GM19351 (cell line): ENCODE measurements around the gene COPS2.
"Not testable (repeated sequence)": the region's sequence is repeated elsewhere in the genome, so short reads cannot be mapped to it uniquely, and the experiment has no call there.

ENCODE experiments used
- ATAC-seq: cut with Tn5 transposase; IDR thresholded peaks from one replicate; pipeline ENCODE4 v1.9.1; 2021; ENCODE audit warnings: mild to moderate bottlenecking, moderate library complexity; ENCODE audit not compliant: unreplicated experiment

Gene COPS2

DNA sequence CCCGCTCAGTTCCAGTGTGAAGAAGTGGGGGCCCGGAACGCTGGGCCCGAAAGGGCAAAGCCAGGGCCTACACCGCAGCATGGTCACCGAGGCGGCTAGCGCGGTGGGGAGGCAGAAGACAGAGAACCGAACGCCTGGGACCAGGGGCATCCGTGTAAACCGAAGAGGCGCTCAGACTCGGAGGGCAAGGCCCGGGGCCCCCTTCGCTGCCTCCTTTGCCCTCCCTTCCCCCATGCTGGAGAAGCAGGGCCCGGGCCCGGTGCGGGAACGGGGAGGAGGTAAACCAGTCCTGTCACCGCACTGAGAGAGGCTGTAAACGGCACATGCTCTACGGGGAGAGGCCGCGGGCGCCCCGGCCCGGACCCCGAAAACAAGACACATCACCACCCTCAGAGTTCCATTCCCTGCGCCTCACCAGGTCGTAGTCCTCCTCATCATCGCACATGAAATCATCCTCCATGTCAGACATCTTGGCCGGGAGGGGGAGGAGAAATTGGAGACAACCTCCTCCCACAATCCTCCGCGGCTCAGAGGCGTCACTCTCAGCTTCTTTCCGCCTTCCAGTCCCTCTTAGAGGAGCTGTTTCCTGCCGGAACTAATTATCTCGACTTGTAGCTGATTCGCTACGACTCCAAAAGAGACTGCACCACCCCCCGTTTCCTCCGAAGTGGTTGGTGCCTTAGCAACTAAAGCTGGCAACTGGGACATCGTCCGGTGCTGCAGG, at the start of gene COPS2:
Gene COPS2 (minus strand): TSS at position 490 of the 724 bp plus-strand sequence. CDS start 21 bp downstream, at position 469.
- peak; percentile 88 for ATAC-seq

DNA sequence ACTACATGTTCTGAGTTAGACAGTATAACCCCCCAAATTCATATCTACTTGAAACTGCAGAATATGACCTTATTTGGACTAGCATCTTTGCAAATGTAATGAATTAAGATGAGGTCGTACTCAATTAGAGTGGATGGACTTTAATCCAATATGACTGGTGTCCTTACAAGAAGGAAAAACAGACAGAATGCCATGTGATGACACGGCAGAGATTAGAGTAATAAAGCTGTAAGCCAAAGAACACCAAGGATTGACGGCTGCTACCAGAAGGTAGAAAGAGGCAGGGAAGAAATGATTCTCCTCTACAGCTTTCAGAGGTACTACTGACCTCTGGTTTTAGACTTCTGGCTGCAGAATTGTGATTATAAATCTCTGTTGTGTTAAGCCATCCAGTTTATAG, 44.9 kb upstream of the COPS2 start:
- ATAC-seq: no peak

DNA sequence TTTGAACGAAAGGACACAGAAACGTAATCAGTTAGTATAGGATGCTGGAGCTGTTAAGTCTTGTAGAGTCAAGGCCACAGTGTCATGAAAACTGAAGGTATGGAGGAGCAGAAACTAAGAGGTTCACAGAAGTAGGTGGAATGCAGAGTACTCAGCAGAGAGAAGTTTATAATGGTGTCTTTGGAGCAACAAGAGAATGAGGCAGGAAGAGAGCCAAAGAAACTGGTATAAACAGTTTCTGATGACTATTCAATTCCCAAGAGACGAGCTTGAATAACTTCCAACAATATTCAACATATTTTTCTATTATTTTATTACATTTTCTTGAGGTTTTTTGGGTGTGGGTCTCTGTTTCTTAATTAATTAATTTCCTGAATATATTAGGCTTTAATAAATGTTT, 44.3 kb upstream of the COPS2 start:
- no peak for ATAC-seq

DNA sequence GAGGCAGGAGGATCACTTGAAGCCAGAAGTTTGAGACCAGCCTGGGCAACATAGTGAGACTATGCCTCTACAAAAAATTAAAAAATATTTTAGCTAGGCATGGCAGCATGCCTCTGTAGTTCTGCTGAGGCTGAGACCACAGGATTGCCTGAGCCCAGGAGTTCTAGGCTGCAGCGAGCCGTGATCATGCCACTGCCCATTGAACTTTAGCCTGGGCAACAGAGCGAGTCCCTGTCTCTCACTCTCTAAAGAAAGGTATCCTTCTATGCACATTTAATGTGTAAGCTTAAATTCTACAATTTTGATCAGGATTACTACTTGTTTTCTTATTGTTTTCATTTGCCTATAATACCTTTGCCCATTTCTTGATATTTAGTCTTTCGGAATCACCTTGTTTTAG, 41.5 kb upstream of the COPS2 start:
- no peak for ATAC-seq

DNA sequence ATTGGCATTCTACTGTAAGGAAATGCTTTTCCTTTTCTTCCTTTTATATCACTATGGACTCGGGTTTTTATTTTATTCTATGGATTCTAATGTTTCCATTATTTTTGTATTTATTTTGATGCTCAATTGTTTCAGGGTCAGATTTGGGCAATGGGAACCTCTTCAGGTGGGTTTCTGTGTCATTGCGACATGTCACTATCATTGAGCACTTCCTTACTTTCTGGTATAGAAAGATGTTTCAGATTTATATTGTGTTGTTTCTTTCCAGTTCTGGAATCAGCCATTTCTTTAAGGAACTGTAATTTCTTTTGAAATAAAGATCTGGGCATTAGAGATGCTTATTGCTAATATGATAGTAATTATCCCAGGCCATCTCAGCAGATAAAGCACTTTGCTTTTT, 36.5 kb upstream of the COPS2 start:
- ATAC-seq: no peak

DNA sequence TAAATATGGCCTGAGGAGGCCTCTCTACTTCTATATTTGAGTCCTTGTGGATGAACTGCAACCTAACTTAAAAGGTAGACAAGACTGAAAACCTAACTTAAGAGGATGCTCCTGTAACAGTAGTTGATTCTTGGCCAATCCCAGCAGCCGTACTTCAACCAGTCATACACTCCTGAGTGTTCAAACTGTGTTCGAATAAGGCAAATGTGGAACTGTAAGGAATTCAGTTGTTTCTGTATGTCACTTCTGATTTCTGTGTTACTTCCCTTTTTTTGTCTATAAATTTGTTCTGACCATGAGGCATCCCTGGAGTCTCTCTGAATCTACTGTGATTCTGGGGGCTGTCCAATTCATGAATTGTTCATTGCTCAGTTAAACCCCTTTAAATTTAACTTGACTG, 35.2 kb upstream of the COPS2 start:
- no peak for ATAC-seq

DNA sequence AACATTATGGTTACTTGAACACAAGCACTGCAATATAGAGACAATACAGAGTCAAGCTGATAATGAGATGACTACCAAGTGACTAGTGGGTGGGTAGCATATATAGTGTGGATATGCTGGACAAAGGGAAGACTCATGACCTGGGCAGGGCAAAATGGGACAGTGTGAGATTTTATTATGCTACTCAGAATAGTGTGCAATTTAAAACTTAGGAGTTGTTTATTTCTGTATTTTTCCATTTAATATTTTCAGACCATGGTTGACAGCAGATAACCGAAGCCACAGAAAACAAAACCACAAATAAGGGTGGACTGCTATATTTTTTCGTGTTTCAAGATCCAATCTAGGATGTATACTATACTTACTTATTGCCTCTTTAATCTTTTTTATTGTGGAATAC, 34.2 kb upstream of the COPS2 start:
- ATAC-seq: no peak

DNA sequence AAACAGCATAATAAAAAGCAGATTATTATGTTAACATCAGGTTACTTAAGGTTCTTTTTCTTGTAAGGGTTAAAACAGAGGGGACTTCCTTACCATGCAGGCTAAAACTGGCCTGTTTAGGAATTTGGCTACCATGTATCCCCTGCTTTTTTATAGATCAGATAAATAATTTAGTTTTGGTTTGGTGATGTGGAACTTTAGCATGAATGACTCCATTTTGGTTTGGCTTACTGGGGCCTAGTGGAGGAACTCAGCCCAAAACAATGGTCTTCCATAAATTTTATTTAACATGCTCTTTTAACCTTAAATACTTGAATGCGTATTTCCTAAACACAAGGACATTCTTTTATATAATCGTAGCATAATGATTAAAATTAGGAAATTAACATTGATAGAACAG, 33.5 kb upstream of the COPS2 start:
- ATAC-seq: no peak

DNA sequence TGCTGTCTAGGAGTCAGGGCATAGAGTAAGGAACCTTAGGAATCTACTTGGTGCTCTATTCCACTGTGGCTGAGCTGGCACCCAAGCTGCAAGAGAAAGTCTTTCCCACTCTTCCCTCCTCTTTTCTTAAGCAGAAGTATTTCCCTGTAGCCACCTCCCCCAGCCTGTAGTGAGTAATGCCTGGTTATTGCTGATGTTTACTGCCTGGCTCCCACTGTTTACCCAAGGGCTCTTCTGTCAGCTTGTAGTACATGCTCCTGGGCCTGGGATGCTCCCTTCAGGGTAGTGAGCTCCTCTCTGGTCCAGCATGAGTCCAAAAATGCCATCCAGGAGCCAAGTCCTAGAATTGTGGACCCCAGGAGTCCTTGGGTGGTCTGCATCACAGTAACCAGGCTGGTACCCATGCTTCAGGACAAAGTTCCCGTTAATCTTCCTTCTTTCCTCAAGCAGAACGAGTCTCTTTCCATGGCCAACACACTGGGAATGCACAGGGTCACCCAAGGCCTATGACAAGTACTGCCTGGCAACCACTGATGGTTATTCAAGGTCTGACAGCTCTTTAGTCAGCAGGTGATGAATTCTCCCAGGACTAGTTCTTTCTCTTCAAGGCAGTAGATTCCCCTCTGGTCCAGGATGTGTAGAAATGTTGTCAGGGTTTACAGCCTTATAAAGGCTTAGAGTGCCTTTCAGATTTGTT, 32.3 kb upstream of the COPS2 start:
- ATAC-seq: no peak

DNA sequence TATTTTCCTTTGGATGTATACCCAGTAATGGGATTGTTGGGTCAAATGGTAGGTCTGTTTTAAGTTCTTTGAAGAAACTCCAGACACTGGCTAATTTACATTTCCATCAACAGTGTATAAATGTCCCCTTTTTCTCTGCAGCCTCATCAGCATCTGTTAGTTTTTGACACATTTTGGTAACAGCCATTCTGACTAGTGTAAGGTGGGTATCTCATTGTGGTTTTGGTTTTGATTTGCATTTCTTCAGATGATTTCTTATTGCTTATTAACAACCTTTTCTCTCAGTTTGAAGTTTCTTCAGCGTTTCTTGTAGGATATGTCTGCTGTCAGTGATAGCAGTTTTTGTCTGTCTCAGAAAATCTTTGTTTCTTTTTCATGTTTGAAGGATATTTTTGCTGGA, 30.1 kb upstream of the COPS2 start:
- ATAC-seq: peak; percentile 54

DNA sequence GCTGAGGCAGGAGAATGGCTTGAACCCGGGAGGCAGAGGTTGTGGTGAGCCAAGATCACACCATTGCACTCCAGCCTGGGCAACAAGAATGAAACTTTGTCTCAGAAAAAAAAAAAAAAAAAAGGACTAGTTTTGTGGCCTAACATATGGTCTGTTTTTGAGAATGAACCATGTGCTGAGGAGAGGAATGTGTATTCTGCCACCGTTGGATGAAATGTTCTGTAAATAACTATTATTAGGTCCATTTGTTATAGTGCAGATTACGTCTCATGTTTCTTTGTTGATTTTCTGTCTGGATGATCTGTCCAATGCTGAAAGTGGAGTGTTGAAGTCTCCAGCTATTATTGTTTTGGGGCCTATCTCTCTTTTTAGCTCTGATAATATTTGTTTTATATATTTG, 28.3 kb upstream of the COPS2 start:
- ATAC-seq: not testable (repeated sequence)

DNA sequence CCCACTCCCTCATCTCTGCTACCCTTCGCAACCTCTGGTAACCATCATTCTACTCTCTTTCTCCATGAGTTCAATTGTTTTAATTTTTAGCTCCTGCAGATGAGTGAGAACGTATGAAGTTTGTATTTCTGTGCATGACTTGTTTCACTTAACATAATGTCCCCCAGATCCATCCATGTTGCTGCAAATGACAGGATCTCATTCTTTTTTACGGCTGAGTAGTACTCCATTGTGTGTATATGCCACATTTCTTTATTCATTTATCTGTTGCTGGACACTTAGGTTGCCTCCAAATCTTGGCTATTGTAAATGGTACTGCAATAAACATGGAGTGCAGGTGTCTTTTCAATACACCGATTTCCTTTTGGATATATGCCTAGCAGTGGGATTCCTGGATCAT, 26.7 kb upstream of the COPS2 start:
- no peak for ATAC-seq

DNA sequence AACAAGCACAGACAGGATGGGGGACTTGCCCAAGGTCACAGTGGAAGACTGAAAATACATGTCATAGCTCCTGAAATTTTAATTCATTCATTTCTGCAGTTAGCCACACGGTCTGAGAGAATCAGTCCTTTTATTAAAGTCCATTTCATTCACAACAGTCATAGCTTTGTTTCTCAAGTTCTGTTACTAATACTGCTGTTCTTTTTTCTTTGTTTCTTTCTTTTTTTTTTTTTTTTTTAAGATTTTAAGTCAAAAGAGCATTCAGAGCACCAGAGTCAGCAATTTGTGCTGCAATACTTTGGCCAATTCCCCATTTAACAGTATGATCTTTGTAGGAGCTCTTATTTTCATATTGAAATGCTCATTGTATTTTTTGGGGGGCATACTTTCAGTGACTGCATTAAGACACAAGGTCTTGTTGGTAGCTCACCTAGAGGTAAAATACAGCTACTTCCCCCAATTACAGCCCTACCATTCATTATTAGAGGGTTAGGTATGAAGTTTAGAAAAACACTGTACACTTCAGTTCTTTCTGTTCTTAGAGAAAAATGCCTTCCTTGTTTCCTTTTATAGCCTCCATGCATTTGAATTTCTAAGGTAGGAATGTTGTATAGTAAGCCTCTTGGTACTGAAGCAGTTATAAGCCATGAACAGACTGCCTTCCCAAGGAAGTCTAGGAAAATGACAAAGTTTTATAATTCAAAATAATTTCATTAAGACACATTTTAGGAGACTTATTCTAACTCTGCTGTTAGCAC, 24.2 kb upstream of the COPS2 start:
- ATAC-seq: no peak

DNA sequence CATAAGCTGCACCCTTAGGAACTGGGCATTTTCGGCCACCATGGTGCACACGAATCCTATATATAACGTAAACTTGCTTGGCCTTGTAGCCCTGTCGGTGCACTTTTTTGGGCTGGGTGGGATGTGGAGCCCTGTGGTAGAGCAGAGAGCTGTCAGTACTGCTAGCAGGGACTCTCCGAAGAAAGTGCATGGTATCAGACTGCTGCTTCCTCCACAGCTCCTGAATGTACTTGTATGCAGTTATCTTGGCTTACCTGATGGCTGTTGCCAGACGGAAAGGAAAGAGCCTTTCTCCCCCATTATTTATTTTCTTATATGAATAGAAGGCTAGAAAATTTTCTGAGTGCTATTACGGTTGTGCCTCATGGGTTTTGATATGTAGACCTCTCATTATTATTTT, 23.1 kb upstream of the COPS2 start:
- ATAC-seq: no peak

DNA sequence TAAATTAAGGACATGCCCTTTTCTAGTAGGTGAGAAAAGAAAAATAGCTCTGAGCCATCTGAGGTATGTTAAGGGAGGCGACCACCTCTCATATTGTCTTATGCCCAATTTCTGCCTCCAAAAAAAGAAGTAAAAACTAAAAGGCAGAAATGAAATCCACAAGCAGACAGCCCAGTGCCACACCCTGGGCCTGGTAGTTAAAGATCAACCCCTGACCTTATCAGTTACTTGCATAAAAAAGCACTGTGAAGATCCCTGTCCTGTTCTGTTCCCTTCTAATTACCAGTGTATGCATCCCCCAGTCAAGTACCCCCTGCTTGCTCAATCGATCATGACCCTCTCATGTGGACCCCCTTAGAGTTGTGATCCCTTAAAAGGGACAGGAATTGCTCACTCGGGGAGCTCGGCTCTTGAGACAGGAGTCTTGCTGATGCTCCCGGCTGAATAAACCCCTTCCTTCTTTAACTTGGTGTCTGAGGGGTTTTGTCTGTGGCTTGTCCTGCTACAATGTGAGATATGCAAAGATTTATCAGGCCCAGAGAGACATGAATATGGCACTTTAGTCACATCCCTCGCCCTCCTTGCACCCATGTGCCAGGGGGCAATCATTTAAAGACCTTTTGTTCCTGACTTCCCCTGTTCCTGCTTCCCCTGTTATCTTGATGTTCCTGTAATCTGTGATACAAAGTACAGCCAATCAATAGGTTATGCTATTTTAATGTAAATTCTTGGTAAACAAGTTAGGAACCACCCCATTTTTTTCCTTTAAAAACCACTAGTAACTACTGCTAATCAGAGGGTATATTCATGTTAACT, 20.4 kb upstream of the COPS2 start:
- ATAC-seq: not testable (repeated sequence)

DNA sequence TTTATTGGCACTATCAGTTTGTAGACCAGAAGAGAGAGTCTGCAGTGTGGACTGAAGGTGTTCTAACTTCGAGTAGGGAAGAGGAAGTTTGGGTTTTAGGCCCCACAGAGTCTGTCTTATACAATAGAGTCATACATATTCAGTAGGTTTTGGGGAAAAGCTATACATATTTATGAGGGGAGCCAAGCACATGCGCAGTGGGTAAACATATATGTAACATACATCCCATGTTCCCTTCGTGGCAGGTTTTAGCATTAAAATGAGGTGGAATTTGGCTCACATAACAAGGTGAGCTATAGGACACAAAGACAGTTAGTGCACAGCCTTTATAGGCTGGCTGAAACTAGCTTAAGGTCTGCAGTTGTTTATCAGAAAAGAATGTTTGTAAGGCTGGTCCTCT, 19.5 kb upstream of the COPS2 start:
- ATAC-seq: no peak

DNA sequence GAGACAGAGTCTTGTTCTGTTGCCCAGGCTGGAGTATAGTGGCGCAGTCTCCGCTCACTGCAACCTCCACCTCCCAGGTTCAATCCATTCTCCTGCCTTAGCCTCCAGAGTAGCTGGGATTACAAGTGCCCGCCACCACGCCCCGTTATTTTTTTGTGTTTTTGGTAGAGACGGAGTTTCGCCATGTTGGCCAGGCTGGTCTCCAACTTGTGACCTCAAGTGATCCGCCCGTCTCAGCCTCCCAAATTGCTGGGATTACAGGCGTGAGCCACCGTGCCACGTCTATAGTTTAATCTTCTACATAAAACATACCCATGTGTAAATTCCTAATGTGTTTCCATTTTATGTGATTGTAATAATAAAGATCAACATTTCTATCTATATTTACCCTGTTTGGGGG, 16.4 kb upstream of the COPS2 start:
- no peak for ATAC-seq

DNA sequence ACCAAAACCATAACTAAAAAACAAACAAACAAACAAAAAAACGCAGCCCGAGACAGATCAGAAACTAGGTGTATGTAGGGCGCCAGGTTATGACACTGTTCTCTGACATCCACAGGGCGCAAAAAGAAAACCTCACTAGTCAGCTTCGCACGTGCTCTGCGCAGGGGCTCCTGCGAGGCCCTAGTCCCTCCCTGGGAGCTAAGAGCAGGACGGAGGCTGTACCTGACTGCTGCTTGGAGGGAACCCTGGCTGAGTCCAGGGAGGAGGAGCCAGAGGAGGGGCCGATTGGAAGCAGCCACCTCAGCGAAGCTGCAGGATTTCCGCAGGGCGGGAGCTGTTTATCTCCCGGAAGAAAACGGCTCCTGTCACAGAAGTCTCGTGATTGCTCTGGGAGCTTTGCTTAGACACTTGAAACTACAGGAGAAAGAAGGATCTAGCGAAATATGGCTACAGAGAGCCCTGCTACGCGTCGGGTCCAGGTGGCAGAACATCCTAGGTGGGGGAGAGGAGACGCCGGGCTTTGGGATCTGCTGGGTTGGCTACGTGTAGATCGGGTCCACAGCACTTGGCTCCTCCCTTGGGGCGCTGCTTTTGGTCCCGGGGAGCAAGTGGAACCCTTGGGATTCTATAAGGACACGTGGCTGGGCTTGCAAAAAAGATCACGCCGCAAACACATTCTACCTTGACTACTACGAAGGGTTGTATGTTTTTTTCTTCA, 14.6 kb upstream of the COPS2 start, which contains the start of gene GALK2:
Gene GALK2 (plus strand): TSS at position 368 of the 718 bp plus-strand sequence. CDS start 76 bp downstream, at position 444.
- peak; percentile 97 for ATAC-seq

DNA sequence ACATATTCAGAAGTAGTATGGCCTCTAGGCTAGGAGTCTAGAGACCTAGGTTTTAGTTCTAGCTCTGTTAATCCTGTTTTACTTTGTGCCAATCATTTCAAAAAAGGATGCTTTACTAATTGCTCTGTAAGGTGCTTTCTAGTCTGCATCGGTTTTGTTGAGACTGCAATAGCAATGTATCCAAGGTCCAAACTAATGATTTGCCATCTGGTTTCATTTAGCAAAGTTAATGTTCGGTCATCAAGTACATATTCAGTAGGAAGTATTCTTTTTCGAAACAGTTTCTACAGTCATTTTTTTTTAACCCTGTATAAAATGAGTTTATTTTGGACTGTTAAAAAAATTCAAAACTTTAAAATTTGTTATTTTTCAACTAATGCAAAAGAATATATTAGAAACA, 12.6 kb upstream of the COPS2 start:
- ATAC-seq: no peak

DNA sequence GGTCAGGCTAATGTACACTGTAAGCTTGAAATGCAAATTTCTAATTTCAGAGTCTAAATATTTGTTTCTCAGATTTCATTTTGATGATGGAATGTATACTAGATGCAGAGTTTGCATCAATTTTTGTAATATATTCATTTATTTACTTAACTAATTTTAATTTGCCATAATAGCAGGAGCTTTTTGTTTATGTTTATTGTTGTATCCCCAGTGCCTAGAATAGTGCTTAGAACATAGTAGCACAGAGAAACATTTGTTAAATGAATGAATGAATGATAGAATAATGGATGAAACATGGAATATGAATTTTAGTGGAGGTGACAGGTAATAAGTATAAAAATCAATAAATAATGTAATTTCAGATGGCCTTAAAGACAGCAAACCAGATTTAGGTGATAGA, 9.5 kb upstream of the COPS2 start:
- ATAC-seq: no peak
